ENCODE measurements around the gene BCL2L15.

BCL2L15 gene

DNA sequence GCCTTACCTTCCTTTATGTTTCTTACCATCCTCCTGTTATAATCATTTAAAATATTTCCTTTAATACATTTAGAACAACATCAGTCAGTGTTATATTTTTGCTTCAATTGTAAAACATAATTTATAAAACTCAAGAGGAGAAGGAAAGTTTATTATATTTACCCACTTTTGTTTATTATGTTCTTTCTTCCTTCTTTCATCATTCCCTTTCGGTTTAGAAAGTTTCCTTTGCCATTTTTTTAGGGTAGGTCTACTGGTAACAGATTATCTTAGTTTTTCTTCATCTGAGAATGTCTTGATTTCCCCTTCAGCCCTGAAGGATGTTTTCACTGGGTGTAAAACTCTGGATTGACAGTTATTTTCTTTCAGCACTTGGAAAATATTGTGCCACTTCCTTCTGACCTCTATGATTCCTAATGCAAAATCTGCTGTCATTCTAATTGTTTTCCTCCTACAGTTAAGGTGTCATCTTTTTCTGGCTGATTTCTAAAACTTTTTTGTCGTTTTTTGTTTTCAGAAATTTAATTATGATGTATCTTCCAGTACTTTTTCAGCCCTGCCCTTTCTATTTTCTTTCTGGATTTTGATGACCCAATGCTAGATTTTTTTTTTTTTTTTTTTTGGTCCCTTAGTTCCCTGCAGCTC is 40.9 kb downstream of the BCL2L15 start:
- H2BK5ac ChIP-seq (ENCODE audit: low read length) = no peak overlapping the region
- H3K79me2 ChIP-seq (ENCODE audit: control insufficient read depth, insufficient read depth, low read length) = no peaks in the 10 kb centered on the region
- no peak overlapping the region for H2BK120ac ChIP-seq (ENCODE audit: low read depth, low read length)
- no peak overlapping the region for H3K4me2 ChIP-seq (ENCODE audit: low read length)
- no CpG with 5 or more reads among the region's 2 CpGs for WGBS (ENCODE audit: extremely low coverage, insufficient coverage, low lambda C conversion rate)
- H3K23ac ChIP-seq (ENCODE audit: low read length) = no peak overlapping the region
- no peaks in the 10 kb centered on the region for H3K27me3 ChIP-seq (ENCODE audit: insufficient read depth, low read length, poor library complexity)
- H3K79me1 ChIP-seq (ENCODE audit: low read length) = no peaks in the 10 kb centered on the region
- no peak overlapping the region for H3K9ac ChIP-seq (ENCODE audit: low read length)
- no peak overlapping the region for H4K8ac ChIP-seq (ENCODE audit: low read depth, low read length)
- H2AK5ac ChIP-seq (ENCODE audit: low read length) = no peak overlapping the region
- no peak overlapping the region for H4K5ac ChIP-seq (ENCODE audit: low read length)
- no peak overlapping the region for H3K4me3 ChIP-seq (ENCODE audit: low read length)
- H3K18ac ChIP-seq (ENCODE audit: low read length) = no peak overlapping the region
- H3K4ac ChIP-seq (ENCODE audit: low read depth, low read length) = no peak overlapping the region
- no peak overlapping the region for H3K27ac ChIP-seq (ENCODE audit: low read depth, low read length)
- no peaks in the 10 kb centered on the region for H3K4me1 ChIP-seq (ENCODE audit: control insufficient read depth, low read depth, low read length)
- H2BK15ac ChIP-seq (replicated peaks; ENCODE audit: low read depth) = no peak overlapping the region
- no peak overlapping the region for H3K56ac ChIP-seq (ENCODE audit: low read length)
- DNase-seq = no peak
- no peaks in the 10 kb centered on the region for H3K36me3 ChIP-seq (ENCODE audit: control insufficient read depth, insufficient read depth, low read length)

DNA sequence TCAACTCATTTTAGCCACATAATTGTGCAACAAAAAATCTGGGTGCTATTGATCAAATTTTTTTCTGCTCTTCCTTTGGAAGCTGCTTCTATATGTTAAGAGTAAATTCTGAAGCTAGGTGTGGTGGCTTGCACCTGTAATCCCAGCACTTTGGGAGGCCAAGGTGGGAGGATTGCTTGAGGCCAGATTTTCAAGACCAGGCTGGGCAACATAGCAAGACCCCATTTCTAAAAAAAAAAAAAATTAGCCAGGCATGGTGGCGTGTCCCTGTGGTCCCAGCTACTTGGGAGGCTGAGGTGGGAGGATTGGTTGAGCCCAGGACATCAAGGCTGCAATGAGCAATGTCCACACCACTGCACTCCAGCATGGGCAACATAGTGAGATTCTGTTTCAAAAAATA is 50.8 kb downstream of the BCL2L15 start:
- Histone ChIP-seq H3K4me2 (ENCODE audit: low read length) (no peak overlapping the region), H3K4me3 (ENCODE audit: low read length) (no peak overlapping the region), H2BK15ac (replicated peaks; ENCODE audit: low read depth) (no peak overlapping the region), H4K8ac (ENCODE audit: low read depth, low read length) (no peak overlapping the region), H3K9ac (ENCODE audit: low read length) (no peak overlapping the region), H2BK120ac (ENCODE audit: low read depth, low read length) (no peak overlapping the region), H4K5ac (ENCODE audit: low read length) (no peak overlapping the region), H3K27ac (ENCODE audit: low read depth, low read length) (no peak overlapping the region), H3K4ac (ENCODE audit: low read depth, low read length) (no peak overlapping the region), H3K36me3 (ENCODE audit: control insufficient read depth, insufficient read depth, low read length) (no peaks in the 10 kb centered on the region), H3K18ac (ENCODE audit: low read length) (no peak overlapping the region), H3K23ac (ENCODE audit: low read length) (no peak overlapping the region), H3K79me2 (ENCODE audit: control insufficient read depth, insufficient read depth, low read length) (no peaks in the 10 kb centered on the region), H3K56ac (ENCODE audit: low read length) (no peak overlapping the region), H3K79me1 (ENCODE audit: low read length) (no peaks in the 10 kb centered on the region), H2AK5ac (ENCODE audit: low read length) (no peak overlapping the region), H3K4me1 (ENCODE audit: control insufficient read depth, low read depth, low read length) (no peaks in the 10 kb centered on the region), H2BK5ac (ENCODE audit: low read length) (no peak overlapping the region), H3K27me3 (ENCODE audit: insufficient read depth, low read length, poor library complexity) (no peaks in the 10 kb centered on the region)
- no peak for DNase-seq
- WGBS (ENCODE audit: extremely low coverage, insufficient coverage, low lambda C conversion rate) = no CpG with 5 or more reads among the region's 1 CpG

DNA sequence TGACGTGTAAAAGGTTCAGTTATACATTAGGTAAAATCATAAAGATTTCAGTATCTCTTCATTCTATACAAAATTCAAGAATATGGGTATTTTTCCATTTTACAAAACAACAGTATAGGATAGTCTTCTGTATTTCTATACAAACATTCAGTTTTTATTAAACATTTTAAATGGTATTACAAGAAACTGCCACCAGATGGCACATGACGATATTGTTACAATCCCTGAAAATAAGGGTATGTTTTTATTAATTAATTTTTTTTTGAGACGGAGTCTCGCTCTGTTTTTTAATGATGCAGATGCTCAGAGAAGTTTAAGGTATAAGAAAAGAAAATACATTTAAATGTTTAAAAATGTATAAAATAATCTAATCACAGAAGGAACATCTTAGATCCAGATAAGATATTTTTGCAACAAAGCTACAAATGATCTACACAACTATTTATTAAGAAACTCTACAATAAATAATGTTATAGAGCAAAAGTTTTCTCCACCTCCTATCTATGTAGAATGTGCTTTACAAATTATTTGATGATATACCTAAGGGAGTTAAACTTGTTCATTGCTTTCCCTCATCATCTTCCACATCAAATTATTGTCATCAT is 51.6 kb downstream of the BCL2L15 start:
- H3K23ac ChIP-seq (ENCODE audit: low read length) = no peak overlapping the region
- H4K8ac ChIP-seq (ENCODE audit: low read depth, low read length) = no peak overlapping the region
- no peak overlapping the region for H3K4me3 ChIP-seq (ENCODE audit: low read length)
- H4K5ac ChIP-seq (ENCODE audit: low read length) = no peak overlapping the region
- H3K56ac ChIP-seq (ENCODE audit: low read length) = no peak overlapping the region
- H2BK120ac ChIP-seq (ENCODE audit: low read depth, low read length) = no peak overlapping the region
- H3K27me3 ChIP-seq (ENCODE audit: insufficient read depth, low read length, poor library complexity) = no peaks in the 10 kb centered on the region
- no CpG with 5 or more reads among the region's 4 CpGs for WGBS (ENCODE audit: extremely low coverage, insufficient coverage, low lambda C conversion rate)
- no peak overlapping the region for H3K4me2 ChIP-seq (ENCODE audit: low read length)
- no peaks in the 10 kb centered on the region for H3K79me1 ChIP-seq (ENCODE audit: low read length)
- H3K9ac ChIP-seq (ENCODE audit: low read length) = no peak overlapping the region
- DNase-seq = peak; percentile 14
- no peak overlapping the region for H2AK5ac ChIP-seq (ENCODE audit: low read length)
- no peak overlapping the region for H3K4ac ChIP-seq (ENCODE audit: low read depth, low read length)
- H3K79me2 ChIP-seq (ENCODE audit: control insufficient read depth, insufficient read depth, low read length) = no peaks in the 10 kb centered on the region
- H2BK15ac ChIP-seq (replicated peaks; ENCODE audit: low read depth) = no peak overlapping the region
- H3K27ac ChIP-seq (ENCODE audit: low read depth, low read length) = no peak overlapping the region
- H2BK5ac ChIP-seq (ENCODE audit: low read length) = no peak overlapping the region
- no peaks in the 10 kb centered on the region for H3K4me1 ChIP-seq (ENCODE audit: control insufficient read depth, low read depth, low read length)
- H3K36me3 ChIP-seq (ENCODE audit: control insufficient read depth, insufficient read depth, low read length) = no peaks in the 10 kb centered on the region
- H3K18ac ChIP-seq (ENCODE audit: low read length) = no peak overlapping the region

DNA sequence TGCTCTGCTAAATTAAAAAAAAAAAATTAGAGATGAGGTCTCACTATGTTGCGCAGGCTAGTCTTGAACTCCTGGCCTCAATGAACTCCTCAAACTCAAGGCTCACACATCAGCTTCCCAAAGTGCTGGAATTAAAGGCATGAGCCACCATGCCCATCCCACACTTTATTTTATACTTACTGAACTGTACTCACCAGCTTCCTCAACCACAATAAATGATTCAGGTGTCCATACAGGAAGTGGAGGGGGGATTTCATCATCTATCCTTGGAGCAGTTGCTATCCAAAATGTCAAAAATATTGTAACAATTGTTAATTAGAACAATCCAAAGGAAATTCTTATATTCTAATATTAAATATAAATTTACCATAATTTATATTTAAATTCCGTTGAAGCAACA is 52.7 kb downstream of the BCL2L15 start:
- Histone ChIP-seq H3K79me2 (ENCODE audit: control insufficient read depth, insufficient read depth, low read length) (no peaks in the 10 kb centered on the region), H3K4me2 (ENCODE audit: low read length) (no peak overlapping the region), H3K4me3 (ENCODE audit: low read length) (no peak overlapping the region), H3K36me3 (ENCODE audit: control insufficient read depth, insufficient read depth, low read length) (no peaks in the 10 kb centered on the region), H3K4ac (ENCODE audit: low read depth, low read length) (no peak overlapping the region), H3K56ac (ENCODE audit: low read length) (no peak overlapping the region), H3K18ac (ENCODE audit: low read length) (no peak overlapping the region), H2BK120ac (ENCODE audit: low read depth, low read length) (no peak overlapping the region), H3K4me1 (ENCODE audit: control insufficient read depth, low read depth, low read length) (no peaks in the 10 kb centered on the region), H2AK5ac (ENCODE audit: low read length) (no peak overlapping the region), H4K5ac (ENCODE audit: low read length) (no peak overlapping the region), H3K27me3 (ENCODE audit: insufficient read depth, low read length, poor library complexity) (no peaks in the 10 kb centered on the region), H2BK5ac (ENCODE audit: low read length) (no peak overlapping the region), H3K23ac (ENCODE audit: low read length) (no peak overlapping the region), H3K9ac (ENCODE audit: low read length) (no peak overlapping the region), H3K79me1 (ENCODE audit: low read length) (no peaks in the 10 kb centered on the region), H2BK15ac (replicated peaks; ENCODE audit: low read depth) (no peak overlapping the region), H4K8ac (ENCODE audit: low read depth, low read length) (no peak overlapping the region), H3K27ac (ENCODE audit: low read depth, low read length) (no peak overlapping the region)
- WGBS (ENCODE audit: extremely low coverage, insufficient coverage, low lambda C conversion rate) = no CpG with 5 or more reads among the region's 2 CpGs
- no peak for DNase-seq

Measured in mesendoderm (in vitro differentiated cells).